Right atrium auricular region (tissue), 2 donors: Measurements from ENCODE around the gene MED31. TPM values are rescaled to one million over a fixed set of nuclear protein-coding genes. Genes with fewer than 3 reads are reported as not detected.

Experiments used
- DNase-seq: peaks from one replicate; pipeline ENCODE4 v3.0.0-alpha.2; 2019; ENCODE audit warnings: low spot score
- H3K27ac ChIP-seq, 2 donors: fragments of 200-600 bp; sonication (generic); 1 replicate in 1 of 2; 2 replicates in 1 of 2; pipeline ENCODE4 v1.5.1; 2016 to 2019
- H3K27me3 ChIP-seq, 2 donors: fragments of 200-600 bp; sonication (generic); one replicate each; pipeline versions ENCODE4 v1.5.1 to v1.6.0; 2017 to 2019
- H3K36me3 ChIP-seq: fragments of 200-600 bp; sonication (generic); one replicate; pipeline ENCODE4 v1.5.1; 2016
- H3K4me1 ChIP-seq, 2 donors: fragments of 200-600 bp; sonication (generic); one replicate each; pipeline versions ENCODE4 v1.5.1 to v1.6.0; 2017 to 2019
- H3K4me3 ChIP-seq, 2 donors: fragments of 200-600 bp; sonication (generic); 1 replicate in 1 of 2; 2 replicates in 1 of 2; pipeline ENCODE4 v1.5.1; 2017 to 2019; ENCODE audit warnings: mild to moderate bottlenecking in 1 of 2, moderate library complexity in 1 of 2
- H3K9me3 ChIP-seq, 2 donors: fragments of 200-600 bp; sonication (generic); one replicate each; pipeline ENCODE4 v1.5.1; 2019
- CTCF ChIP-seq, 2 donors: fragments of 200-600 bp; sonication (generic); IDR thresholded peaks; one replicate each; pipeline ENCODE4 v1.5.1; 2019; ENCODE audit warnings: antibody characterized with exemption in 2 of 2
- total RNA-seq, 2 donors: library from RNA; depleted of rRNA; stranded (reverse); fragments of >200 nt; gene quantifications; one replicate each; pipeline ENCODE4 v1.1.0, GENCODE V29; 2016

The MED31 gene
- total RNA-seq, 2 donors from 2014 or later, result 7.0 to 8.2 TPM

GRCh38 chr17:6639014-6639585, 12.3 kb downstream of the MED31 start:
- Histone ChIP-seq H3K36me3 (peaks cover 10% of the 10 kb centered on the region), H3K4me3 (peak overlapping the region; percentile 78 to 85), H3K27ac (peak overlapping the region in 1 of 2 donors; percentile 78), H3K9me3 (no peaks in the 10 kb centered on the region), H3K27me3 (no peaks in the 10 kb centered on the region), H3K4me1 (peaks cover 0 to 45% of the 10 kb centered on the region in 2 donors)
- DNase-seq, result no peak
- no peak for TF ChIP-seq CTCF (IDR thresholded peaks at IDR 0.05)

DNA sequence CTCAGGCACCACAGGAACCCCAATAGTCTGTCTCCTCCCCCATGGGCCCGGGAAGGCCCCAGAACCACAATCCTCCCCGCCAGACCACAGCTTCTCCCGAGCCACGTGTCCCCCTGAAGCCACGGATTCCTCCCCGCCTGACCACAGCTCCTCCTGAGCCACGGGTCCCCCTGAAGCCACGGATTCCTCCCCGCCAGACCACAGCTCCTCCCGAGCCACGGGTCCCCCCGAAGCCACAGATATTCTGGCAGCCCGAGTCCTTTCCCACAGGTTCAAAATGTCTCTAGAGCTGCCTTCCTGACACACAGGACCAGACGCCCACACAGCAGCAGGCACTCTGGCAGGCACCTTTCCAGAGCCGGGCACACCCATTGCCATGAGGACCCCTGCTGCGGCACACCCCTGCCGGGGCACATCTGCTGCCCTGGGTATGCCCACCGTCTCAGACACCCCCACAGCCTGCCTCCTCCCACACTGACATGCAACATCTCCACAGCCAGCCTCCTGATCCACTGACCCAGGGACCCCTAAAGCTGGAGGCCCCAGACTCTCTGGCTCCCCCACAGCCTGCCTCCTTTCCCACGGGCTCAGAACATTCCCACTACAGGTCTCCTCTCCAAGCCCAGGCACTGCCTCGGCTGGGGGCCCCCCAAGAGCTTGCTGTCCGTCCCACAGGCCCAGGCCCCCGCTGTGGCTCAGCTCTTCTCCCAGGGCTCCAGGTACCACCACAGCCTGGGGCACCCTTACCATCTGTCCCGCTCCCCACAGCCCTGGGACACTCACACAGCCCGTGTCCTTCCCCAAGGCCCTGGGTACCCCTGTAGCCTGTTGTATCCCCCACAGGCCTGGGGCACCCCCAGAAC, 13.1 kb downstream of the MED31 start:
- Histone ChIP-seq H3K27ac (no peak overlapping the region), H3K36me3 (peaks cover 8% of the 10 kb centered on the region), H3K4me1 (peaks cover 0 to 43% of the 10 kb centered on the region in 2 donors), H3K4me3 (no peak overlapping the region), H3K27me3 (no peaks in the 10 kb centered on the region), H3K9me3 (no peaks in the 10 kb centered on the region)
- no peak for DNase-seq
- no peak for TF ChIP-seq CTCF (IDR thresholded peaks at IDR 0.05)

DNA sequence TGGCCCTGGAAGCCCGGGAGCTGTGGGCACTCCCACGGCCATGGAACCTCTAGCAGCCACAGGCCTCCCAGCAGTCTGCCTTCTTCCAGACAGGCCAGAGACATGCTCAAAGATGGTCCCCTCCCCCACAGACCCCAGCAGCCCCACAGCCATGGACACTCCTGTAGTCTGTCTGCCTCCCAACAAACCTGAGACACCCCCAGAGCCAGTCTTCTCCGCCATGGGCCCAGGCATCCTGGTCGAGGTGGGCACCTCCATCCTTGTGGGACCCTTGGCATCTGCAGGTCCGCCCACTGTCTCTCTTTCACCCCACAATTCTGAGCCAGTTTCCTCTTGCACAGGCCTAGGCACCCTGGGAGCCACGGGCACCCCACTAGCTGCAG, 14.0 kb downstream of the MED31 start:
- no peaks in the 10 kb centered on the region for H3K9me3 ChIP-seq
- peaks cover 0 to 37% of the 10 kb centered on the region in 2 donors for H3K4me1 ChIP-seq
- H3K4me3 ChIP-seq, result no peak overlapping the region
- H3K36me3 ChIP-seq, result peaks cover 10% of the 10 kb centered on the region
- no peaks in the 10 kb centered on the region for H3K27me3 ChIP-seq
- no peak overlapping the region for H3K27ac ChIP-seq
- no peak for DNase-seq
- no peak for TF ChIP-seq CTCF (IDR thresholded peaks at IDR 0.05)

GRCh38 chr17:6636616-6637457, 14.6 kb downstream of the MED31 start:
- DNase-seq, result no peak
- no peak overlapping the region for H3K27ac ChIP-seq

GRCh38 chr17:6636105-6636504, 15.3 kb downstream of the MED31 start:
- Histone ChIP-seq H3K36me3 (peaks cover 14% of the 10 kb centered on the region), H3K27ac (no peak overlapping the region), H3K4me3 (no peak overlapping the region), H3K27me3 (no peaks in the 10 kb centered on the region), H3K4me1 (peaks cover 0 to 27% of the 10 kb centered on the region in 2 donors), H3K9me3 (no peaks in the 10 kb centered on the region)
- DNase-seq, result no peak
- TF ChIP-seq CTCF (IDR thresholded peaks at IDR 0.05), result no peak

More at GRCh38 chr17:6636616-6637457, 14.6 kb downstream of the MED31 start:
- Histone ChIP-seq H3K27me3 (no peaks in the 10 kb centered on the region), H3K4me1 (peaks cover 0 to 34% of the 10 kb centered on the region in 2 donors), H3K36me3 (peaks cover 14% of the 10 kb centered on the region), H3K4me3 (no peak overlapping the region), H3K9me3 (no peaks in the 10 kb centered on the region)
- no peak for TF ChIP-seq CTCF (IDR thresholded peaks at IDR 0.05)
